ENCODE results near the gene GLUD1.
"Not testable (repeated sequence)": the region's sequence is repeated elsewhere in the genome, so short reads cannot be mapped to it uniquely, and the experiment has no call there.

GLUD1 gene

GRCh38 chr10:87089746-87090145 is 4.9 kb downstream of the GLUD1 start:
- no peak for DNase-seq

GRCh38 chr10:87085537-87085936 is 9.1 kb downstream of the GLUD1 start:
- no peak for DNase-seq

GRCh38 chr10:87084291-87084782 is 10.3 kb downstream of the GLUD1 start:
- DNase-seq, result not testable (repeated sequence)

- not testable (repeated sequence) for DNase-seq
These were observed 10.9 kb downstream of the GLUD1 start for GRCh38 chr10:87083576-87084290.

GRCh38 chr10:87082219-87082618 is 12.4 kb downstream of the GLUD1 start:
- DNase-seq, result not testable (repeated sequence)

- not testable (repeated sequence) for DNase-seq
These were observed 13.1 kb downstream of the GLUD1 start for GRCh38 chr10:87081574-87081973.

- not testable (repeated sequence) for DNase-seq
These were observed 14.0 kb downstream of the GLUD1 start for GRCh38 chr10:87080621-87081020.

GRCh38 chr10:87079106-87079836 is 15.4 kb downstream of the GLUD1 start:
- DNase-seq, result no peak

- DNase-seq, result not testable (repeated sequence)
These were observed 18.2 kb downstream of the GLUD1 start for GRCh38 chr10:87076421-87076820.

GRCh38 chr10:87072449-87072848 is 22.2 kb downstream of the GLUD1 start:
- DNase-seq, result no peak

- DNase-seq, result no peak
These were observed 26.4 kb downstream of the GLUD1 start for GRCh38 chr10:87068281-87068680.

- DNase-seq, result no peak
These were observed 27.8 kb downstream of the GLUD1 start for GRCh38 chr10:87066865-87067264.

- DNase-seq, result no peak
These were observed 28.5 kb downstream of the GLUD1 start for GRCh38 chr10:87066178-87066577.

GRCh38 chr10:87064651-87065050 is 30.0 kb downstream of the GLUD1 start:
- DNase-seq, result no peak

GRCh38 chr10:87060280-87060928 is 34.2 kb downstream of the GLUD1 start:
- DNase-seq, result no peak

- DNase-seq, result no peak
These were observed 35.2 kb downstream of the GLUD1 start for GRCh38 chr10:87059401-87059800.

- DNase-seq, result no peak
These were observed 36.5 kb downstream of the GLUD1 start for GRCh38 chr10:87058171-87058570.

- DNase-seq, result no peak
These were observed 40.0 kb downstream of the GLUD1 start for GRCh38 chr10:87054373-87055295.

GRCh38 chr10:87053577-87054181 is 41.0 kb downstream of the GLUD1 start:
- DNase-seq, result no peak

- no peak for DNase-seq
These were observed 41.5 kb downstream of the GLUD1 start for GRCh38 chr10:87053111-87053510.

- no peak for DNase-seq
These were observed 49.2 kb downstream of the GLUD1 start for GRCh38 chr10:87045434-87045938.

GRCh38 chr10:87043579-87043978 is 51.1 kb downstream of the GLUD1 start:
- not testable (repeated sequence) for DNase-seq
